ENCODE measurements around the gene BACE2.

- TF ChIP-seq CTCF (conservative IDR thresholded peaks at IDR 0.05) (no peak), EZH2 (IDR thresholded peaks at IDR 0.05; ENCODE audit: low read depth) (no peak)
Measured at GRCh38 chr21:41149199-41149598, 18.8 kb upstream of the BACE2 start.
